Measurements from ENCODE around the gene KLHL17.

The KLHL17 gene

GRCh38 chr1:997993-998744 lies 37.8 kb downstream of the KLHL17 start:
- ChIA-PET POLR2A (ENCODE audit: low non-redundant PET) (no interaction called here), CTCF (interaction anchor here (0.6 to 1.8 kb wide), 6 partner anchors 12 to 294 kb away, joined by 3 to 11 read pairs (median 5); no protein-coding TSS in a partner anchor)
- no peak overlapping the region for H3K27ac ChIP-seq
- no peak for DNase-seq (ENCODE audit: low spot score)
- TF ChIP-seq, protein P1, sequence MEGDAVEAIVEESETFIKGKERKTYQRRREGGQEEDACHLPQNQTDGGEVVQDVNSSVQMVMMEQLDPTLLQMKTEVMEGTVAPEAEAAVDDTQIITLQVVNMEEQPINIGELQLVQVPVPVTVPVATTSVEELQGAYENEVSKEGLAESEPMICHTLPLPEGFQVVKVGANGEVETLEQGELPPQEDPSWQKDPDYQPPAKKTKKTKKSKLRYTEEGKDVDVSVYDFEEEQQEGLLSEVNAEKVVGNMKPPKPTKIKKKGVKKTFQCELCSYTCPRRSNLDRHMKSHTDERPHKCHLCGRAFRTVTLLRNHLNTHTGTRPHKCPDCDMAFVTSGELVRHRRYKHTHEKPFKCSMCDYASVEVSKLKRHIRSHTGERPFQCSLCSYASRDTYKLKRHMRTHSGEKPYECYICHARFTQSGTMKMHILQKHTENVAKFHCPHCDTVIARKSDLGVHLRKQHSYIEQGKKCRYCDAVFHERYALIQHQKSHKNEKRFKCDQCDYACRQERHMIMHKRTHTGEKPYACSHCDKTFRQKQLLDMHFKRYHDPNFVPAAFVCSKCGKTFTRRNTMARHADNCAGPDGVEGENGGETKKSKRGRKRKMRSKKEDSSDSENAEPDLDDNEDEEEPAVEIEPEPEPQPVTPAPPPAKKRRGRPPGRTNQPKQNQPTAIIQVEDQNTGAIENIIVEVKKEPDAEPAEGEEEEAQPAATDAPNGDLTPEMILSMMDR (conservative IDR thresholded peaks at IDR 0.05; ENCODE audit: low read depth): no peak

DNA sequence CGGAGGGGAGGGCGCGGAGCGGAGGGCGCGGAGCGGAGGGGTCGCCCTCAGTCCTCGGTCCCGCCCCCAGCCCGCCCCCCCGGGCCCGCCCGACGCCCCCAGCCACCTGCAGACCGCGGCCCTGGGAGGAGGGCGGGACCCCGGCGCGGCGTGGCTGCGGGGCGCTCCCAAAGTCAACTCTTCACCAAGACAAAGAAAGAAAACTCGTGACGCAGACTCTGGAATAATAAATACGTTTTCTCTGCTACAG lies 38.3 kb downstream of the KLHL17 start:
- no peak for DNase-seq (ENCODE audit: low spot score)
- CTCF ChIA-PET: interaction anchor here (0.6 kb wide), 1 partner anchor 61 kb away, joined by 6 read pairs; no protein-coding TSS in a partner anchor
- TF ChIP-seq, protein P1 (conservative IDR thresholded peaks at IDR 0.05; ENCODE audit: low read depth): no peak
- POLR2A ChIA-PET (ENCODE audit: low non-redundant PET): no interaction called here
- peak overlapping the region; percentile 93 for H3K27ac ChIP-seq

- ChIA-PET CTCF (interaction anchor here (0.6 to 0.9 kb wide), 4 partner anchors 15 to 139 kb away, joined by 3 to 6 read pairs (median 4); no protein-coding TSS in a partner anchor), POLR2A (ENCODE audit: low non-redundant PET) (interaction anchor here (0.7 kb wide), 1 partner anchor 112 kb away, joined by 3 read pairs; no protein-coding TSS in a partner anchor)
- H3K27ac ChIP-seq: peak overlapping the region; percentile 93
- no peak for DNase-seq (ENCODE audit: low spot score)
- TF ChIP-seq, protein P1 (conservative IDR thresholded peaks at IDR 0.05; ENCODE audit: low read depth): no peak
Observed at GRCh38 chr1:998995-999724, 38.8 kb downstream of the KLHL17 start.

GRCh38 chr1:999725-1000356 lies 39.5 kb downstream of the KLHL17 start, which contains the start of gene HES4:
HES4 (minus strand) TSS chr1:1000097; CDS start chr1:999973, 124 bp downstream.
- TF ChIP-seq, protein P1 (conservative IDR thresholded peaks at IDR 0.05; ENCODE audit: low read depth): no peak
- H3K27ac ChIP-seq: peak within 1 kb of the TSS; percentile 93
- ChIA-PET POLR2A (ENCODE audit: low non-redundant PET) (interaction anchor here (0.7 kb wide), 1 partner anchor 112 kb away, joined by 3 read pairs; no protein-coding TSS in a partner anchor), CTCF (interaction anchor here (0.6 to 2.6 kb wide), 4 partner anchors 15 to 140 kb away, joined by 3 to 13 read pairs (median 4); no protein-coding TSS in a partner anchor)
- DNase-seq (ENCODE audit: low spot score): peak; percentile 89

GRCh38 chr1:1000357-1001056 lies 40.1 kb downstream of the KLHL17 start:
- POLR2A ChIA-PET (ENCODE audit: low non-redundant PET): no interaction called here
- CTCF ChIA-PET: interaction anchor here (0.6 to 2.6 kb wide), 6 partner anchors 14 to 194 kb away, joined by 3 to 26 read pairs (median 12); partner anchors contain the start of gene ISG15
- peak overlapping the region; percentile 93 for H3K27ac ChIP-seq
- peak; percentile 94 for DNase-seq (ENCODE audit: low spot score)
- TF ChIP-seq, protein P1 (conservative IDR thresholded peaks at IDR 0.05; ENCODE audit: low read depth): no peak

Data from RWPE1 (cell line).